Measurements from ENCODE around the gene SLC35G3.
"Not testable (repeated sequence)": the region's sequence is repeated elsewhere in the genome, so short reads cannot be mapped to it uniquely, and the experiment has no call there.

SLC35G3 gene

DNA sequence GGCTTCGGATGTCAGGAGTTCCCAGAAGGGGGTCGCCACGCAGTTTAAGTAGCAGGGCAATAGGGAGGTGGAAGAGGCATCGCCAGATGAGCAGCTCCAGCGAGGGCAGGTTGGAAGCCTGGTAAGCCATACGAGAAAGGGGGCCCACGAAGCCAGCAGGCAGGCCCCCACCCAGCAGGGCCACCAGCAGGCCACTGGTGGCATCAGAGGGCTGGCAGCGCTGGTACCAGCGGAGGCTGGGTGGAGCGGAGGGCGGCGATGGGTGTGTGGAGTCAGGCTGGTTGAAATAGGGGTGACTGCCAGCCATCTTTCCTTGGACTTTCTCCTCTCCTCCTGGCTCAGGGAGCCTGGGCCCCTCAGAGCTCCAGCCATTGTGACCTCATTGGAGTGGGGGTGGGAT, at the start of gene SLC35G3:
Gene SLC35G3, minus strand, starts transcription at position 393 of the 400 bp plus-strand sequence. Its CDS starts 86 bp downstream, at position 307.
- not testable (repeated sequence) for H3K4me3 ChIP-seq (replicated peaks; ENCODE audit: low read depth, low read length); DNase-seq (ENCODE audit: extremely low read depth, low read depth)

DNA sequence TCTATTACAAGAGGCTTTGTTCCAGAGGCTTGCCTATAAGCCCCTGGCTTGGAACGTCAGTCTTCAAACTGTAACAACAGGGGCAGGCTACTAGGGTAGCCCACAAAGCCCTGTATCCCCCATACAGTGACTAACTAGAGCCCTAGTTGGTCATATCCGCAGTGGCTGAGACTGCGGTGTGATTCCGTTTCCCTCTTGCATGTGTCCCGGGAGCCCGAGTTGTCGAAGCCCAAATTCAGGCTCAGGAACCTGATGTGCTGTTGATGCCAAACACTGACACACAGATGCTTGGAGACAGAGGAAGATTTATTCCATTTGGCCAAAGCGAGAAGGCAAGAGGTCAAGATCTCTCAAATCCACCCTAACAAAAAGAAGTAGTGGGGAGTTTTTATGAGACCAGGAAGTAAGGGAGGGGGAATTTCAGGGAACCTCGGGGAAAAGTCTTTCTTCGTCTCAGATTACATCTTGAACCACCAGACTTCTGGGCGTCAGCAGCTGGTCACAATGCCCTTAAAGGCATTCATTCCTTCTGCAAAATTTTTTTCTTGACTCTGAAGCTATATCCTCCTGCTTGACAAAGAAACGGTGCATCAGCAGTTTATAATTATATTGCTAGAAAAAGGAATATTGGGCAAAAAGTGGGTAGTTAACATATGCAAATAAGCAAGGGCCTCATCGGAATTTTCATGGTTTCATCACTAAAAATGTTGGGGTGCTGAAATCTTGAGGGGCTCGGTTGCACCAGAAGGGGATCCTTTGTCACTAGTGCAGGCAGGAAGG, 49.6 kb upstream of the SLC35G3 start:
- peak; percentile 72 for DNase-seq (ENCODE audit: extremely low read depth, low read depth)
- TF ChIP-seq, protein P1, sequence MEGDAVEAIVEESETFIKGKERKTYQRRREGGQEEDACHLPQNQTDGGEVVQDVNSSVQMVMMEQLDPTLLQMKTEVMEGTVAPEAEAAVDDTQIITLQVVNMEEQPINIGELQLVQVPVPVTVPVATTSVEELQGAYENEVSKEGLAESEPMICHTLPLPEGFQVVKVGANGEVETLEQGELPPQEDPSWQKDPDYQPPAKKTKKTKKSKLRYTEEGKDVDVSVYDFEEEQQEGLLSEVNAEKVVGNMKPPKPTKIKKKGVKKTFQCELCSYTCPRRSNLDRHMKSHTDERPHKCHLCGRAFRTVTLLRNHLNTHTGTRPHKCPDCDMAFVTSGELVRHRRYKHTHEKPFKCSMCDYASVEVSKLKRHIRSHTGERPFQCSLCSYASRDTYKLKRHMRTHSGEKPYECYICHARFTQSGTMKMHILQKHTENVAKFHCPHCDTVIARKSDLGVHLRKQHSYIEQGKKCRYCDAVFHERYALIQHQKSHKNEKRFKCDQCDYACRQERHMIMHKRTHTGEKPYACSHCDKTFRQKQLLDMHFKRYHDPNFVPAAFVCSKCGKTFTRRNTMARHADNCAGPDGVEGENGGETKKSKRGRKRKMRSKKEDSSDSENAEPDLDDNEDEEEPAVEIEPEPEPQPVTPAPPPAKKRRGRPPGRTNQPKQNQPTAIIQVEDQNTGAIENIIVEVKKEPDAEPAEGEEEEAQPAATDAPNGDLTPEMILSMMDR (IDR thresholded peaks at IDR 0.05; ENCODE audit: low read depth, low read length, missing control alignments): no peak
- H3K4me3 ChIP-seq (replicated peaks; ENCODE audit: low read depth, low read length): peak overlapping the region; percentile 81

DNA sequence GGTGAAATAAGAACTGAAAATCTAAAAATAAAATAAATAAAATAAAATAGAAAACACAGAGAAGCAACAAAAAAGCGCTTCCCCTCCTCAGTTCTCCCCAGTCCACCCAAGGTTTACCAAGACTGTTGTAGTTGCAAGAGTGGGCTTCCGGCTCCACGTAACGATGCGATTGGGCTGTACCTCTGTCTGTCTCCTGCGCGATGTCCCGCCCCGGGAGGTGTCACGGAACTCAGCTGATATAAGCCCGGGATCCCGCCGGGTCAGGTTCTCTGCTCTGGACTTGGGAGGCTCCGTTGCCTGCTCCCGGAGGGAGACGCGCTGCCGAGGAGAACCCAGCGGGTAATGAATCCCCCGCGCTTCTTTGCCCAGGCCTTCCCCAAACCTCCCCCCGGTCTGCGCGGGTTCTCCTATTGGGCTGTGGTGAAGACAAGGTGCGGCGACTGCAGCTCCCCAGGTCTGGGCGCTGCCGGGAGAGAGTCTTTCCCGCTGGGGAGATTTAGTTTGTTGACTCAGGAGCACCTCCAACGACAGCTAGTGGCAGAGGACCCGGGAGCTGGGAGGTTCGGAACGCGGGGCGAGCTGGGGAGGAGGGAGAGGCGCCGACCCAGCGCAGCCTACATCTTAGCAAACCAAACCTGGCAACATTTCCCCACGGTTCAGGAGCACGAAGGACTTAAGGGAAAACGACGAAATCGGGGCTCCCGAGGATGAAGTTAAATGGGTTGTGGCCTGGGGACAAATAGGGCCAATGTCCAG, 48.8 kb upstream of the SLC35G3 start, which contains the start of gene SLFN5:
Gene SLFN5, plus strand, starts transcription at position 268 of the 756 bp plus-strand sequence. CDS start 15,619 bp downstream, outside the sequence.
- peak within 1 kb of the TSS; percentile 81 for H3K4me3 ChIP-seq (replicated peaks; ENCODE audit: low read depth, low read length)
- TF ChIP-seq, protein P1 (IDR thresholded peaks at IDR 0.05; ENCODE audit: low read depth, low read length, missing control alignments): no peak
- peak; percentile 63 for DNase-seq (ENCODE audit: extremely low read depth, low read depth)

DNA sequence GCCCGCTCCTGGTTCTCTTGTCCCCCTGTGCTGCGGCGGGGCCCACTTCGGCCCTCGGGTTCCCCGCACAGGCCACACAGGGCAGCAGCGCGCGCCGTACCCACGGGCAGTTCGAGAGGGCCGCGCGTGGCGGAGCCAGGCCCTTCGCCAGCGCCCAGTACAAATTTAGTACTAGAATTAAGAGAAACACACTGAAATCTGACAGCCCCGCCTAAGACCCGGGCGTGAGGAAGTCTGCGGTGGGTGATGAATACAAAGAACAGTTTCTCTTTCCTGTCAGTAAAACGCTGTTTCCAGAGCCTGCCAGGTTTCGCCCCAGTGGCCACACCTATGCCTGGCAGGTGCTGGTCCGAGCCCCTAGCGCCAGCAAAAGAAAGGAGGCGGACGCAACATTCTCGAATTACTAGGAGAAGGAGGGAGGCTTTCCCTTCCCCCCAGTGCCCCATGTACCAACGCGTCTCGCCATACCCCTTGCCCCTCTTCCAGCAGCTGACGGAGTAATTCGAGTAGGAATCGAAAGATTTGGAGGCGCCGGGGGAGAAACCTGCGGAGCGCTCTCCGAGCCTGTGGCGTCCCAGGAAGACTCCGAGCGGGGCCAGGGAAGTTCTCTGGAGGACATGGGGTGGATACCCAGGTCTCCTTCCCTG, 48.1 kb upstream of the SLC35G3 start:
- DNase-seq (ENCODE audit: extremely low read depth, low read depth): no peak
- TF ChIP-seq, protein P1 (IDR thresholded peaks at IDR 0.05; ENCODE audit: low read depth, low read length, missing control alignments): peak; percentile 2
- peak overlapping the region; percentile 81 for H3K4me3 ChIP-seq (replicated peaks; ENCODE audit: low read depth, low read length)

DNA sequence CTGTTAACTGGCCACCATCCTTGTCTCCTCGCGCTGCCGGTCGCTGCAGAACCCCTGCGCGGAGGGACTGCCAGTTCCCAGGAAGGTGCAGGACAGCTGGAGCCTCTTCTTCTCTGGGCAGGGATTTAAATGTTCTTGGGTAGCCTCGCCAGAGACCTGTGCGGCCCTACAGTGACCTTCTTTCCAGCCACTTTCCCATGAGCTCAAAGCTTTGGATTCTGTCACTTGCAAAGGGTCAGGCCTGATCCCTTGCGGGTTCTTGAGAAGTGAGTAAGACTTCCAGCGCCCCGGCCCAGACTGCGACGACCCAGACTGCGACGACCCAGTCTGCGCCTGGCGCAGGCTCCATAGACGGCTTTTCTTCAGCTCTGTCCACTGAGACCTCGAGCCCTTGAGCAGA, 47.3 kb upstream of the SLC35G3 start:
- TF ChIP-seq, protein P1 (IDR thresholded peaks at IDR 0.05; ENCODE audit: low read depth, low read length, missing control alignments): no peak
- no peak for DNase-seq (ENCODE audit: extremely low read depth, low read depth)
- peak overlapping the region; percentile 81 for H3K4me3 ChIP-seq (replicated peaks; ENCODE audit: low read depth, low read length)

DNA sequence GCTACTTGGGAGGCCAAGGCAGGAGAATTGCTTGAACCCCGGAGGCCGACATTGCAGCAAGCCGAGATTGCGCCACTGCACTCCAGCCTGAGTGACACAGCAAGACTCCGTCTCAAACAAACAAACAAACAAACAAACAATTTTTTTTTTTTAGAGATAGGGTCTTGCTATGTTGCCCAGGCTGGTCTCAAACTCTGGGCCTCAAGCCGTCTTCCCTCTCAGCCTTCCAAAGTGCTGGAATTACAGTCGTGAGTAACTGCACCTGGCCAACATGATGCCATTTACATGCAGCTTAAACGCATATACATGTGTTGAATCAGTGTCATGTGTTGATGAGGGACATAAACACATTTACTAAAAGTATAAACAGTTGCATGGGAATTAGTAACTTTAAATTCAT, 46.7 kb upstream of the SLC35G3 start:
- TF ChIP-seq, protein P1 (IDR thresholded peaks at IDR 0.05; ENCODE audit: low read depth, low read length, missing control alignments): no peak

DNA sequence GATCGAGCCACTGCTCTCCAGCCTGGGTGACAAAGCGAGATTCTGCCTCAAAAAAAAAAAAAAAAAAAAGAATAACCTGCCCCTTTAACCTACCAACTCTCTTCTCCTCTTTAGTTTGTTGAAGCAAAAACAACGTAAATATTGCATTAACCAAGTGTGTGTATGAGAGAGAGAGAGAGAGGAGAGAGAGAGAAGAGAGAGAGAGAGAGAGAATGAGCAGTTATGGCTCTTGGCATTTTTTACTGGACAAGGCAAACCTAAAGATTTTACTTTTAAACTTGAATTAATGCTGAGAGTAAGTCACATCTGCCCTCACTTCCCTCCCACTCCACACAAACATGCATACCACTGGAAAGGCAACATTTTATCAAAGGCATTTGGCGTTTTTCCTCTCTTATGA, 45.6 kb upstream of the SLC35G3 start:
- TF ChIP-seq, protein P1 (IDR thresholded peaks at IDR 0.05; ENCODE audit: low read depth, low read length, missing control alignments): no peak
- no peak overlapping the region for H3K4me3 ChIP-seq (replicated peaks; ENCODE audit: low read depth, low read length)
- no peak for DNase-seq (ENCODE audit: extremely low read depth, low read depth)

More for the DNA sequence above, 46.7 kb upstream of the SLC35G3 start:
- no peak overlapping the region for H3K4me3 ChIP-seq (replicated peaks; ENCODE audit: low read depth, low read length)
- DNase-seq (ENCODE audit: extremely low read depth, low read depth): no peak

All from HFF-Myc (cell line).